Superior temporal gyrus (tissue), 1 donor: ENCODE data around the gene DDN.

Experiments used
- DNase-seq: peaks from one replicate; pipeline ENCODE4 v3.0.0-alpha.2; 2016; ENCODE audit errors: extremely low spot score

The DDN gene

DNA sequence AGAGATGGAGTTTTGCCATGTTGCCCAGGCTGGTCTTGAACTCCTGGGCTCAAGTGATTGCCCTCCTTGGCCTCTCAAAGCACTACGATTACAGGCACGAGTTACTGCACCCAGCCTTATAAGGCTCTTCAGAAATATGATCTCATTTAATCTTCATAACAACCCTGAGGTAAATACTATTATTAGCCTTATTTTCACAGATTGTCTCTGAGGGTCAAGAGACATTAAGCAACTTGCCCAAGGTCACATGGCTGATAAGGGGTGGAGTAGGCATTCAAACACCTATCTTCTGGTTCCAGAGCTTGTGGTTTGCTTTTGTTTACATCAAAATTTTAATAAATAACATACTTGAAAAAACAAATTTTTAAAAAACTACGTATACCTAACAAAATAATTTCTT lies 14.3 kb upstream of the DDN start:
- DNase-seq: no peak

DNA sequence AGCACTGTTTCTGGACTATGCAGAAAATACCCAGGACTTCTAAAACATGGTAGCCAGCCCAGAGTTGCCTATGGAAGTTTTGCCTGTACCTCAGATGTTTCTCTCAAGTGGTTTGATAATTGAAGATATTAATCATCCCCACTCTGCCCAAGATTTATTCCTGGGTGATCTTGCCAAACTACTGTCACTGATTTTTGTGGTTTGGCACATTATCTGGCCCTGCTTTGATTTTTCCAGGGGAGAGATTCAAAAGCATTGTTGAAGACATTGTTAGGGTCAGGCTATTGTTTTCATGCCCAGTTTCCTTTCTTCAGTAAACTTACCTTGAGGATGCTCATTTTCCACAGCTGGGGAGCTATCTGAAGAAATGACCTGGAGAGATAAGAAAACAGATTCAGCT lies 13.6 kb upstream of the DDN start:
- no peak for DNase-seq

DNA sequence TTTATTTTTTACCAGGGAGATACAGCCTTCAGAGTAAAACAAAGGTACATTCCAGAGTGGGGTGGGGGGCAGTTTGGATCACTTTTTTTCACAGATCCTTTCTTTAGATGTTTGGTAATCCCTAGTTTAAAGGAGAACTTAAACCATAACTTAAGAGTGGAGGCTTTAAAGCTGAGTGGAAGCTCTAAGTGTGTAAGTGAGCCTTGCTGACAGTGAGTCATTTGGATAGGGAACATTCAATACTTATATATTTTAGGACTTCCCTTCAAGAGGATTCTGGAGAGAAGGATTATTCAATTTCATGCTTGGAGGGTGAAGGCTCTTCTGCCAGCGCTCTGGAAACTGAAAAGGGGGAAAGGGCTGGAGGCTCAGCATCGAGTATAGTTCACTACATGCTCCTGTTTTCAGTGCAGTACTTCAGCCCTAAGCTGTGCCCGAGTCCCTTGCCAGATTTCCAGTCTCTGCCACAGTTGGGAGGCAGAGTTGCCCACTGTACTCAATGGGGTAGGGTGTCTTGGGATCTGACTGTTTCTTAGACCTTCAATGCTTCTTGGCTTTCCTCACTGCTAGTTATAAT lies 11.0 kb upstream of the DDN start:
- DNase-seq: no peak

DNA sequence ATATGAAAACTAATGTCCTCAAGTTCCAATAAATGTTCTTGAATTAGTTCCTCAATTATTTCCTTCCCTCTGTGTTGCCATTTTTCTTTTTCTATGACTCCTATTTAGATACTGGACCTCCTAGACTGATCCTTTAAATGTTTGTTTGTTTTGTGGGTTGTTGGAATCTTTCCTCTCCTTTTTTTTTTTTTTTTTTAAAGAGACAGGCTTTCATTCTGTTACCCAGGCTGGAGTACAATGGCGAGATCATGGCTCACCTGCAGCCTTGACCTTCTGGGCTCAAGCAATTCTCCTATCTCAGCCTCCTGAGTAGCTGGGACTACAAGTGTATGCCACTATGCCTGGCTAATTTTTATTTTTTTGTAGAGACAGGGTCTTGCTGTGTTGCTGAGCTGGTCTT lies 9.8 kb upstream of the DDN start:
- DNase-seq: no peak

DNA sequence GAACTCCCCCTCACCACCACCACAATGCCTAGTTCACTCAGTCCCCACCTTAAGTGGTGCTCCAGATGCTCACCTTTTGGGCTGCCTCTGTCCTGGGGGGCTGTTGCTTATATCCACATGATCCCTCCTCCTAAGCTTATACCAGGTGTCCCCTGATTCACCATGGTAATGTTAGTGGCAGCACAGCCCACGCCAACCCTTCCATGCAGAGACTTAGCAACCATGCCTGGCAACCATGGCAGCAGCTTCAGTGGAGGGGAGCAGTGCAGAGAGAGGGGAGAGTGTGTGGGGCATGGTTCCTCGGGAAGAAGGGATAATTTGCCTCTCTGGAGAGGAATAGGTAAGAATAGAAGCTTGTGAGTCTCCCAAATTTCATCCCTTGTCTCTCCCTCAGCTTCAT lies 1.2 kb upstream of the DDN start:
- peak; percentile 54 for DNase-seq

DNA sequence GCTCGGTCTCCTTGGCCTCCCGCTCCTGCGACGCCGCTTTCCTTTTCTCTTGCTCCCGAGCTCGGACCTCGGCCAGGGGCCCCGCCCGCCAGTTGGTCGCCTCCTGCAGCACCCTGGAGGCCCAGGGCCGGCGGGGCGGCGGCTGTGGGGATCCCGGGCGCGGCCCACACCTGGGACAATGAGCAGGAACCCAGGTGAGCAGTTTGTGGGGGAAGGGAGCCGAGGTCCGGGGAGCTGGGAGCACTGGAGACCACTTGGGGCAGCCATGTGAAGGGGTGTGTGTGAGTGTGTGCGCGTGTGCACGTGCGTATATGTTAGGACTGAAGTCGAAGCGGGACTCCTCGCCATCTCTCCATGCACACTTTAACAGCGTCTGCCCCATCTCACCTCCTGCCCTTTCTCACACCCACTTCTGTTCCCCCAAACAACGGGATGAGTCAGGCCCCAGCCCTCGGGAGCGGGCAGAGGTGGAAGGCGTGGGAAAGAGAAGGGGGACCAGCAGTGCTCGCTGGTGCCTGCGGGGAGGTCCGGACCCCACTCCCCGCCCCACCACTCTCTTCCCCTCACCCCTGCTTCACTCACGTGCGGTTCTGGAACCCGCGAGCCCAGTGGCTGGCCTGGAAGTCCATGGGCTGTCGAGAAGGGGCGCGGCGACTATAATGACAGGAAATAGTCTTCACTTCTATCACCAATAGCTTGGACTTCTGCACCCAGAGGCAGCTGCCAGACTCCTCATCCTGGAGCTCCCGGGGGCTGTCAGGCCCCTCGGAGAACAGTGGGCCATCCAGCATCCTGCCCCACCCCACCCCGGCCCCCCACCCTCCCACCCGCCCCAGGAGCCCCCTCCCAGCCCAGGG lies 450 bp downstream of the DDN start:
- DNase-seq: no peak

DNA sequence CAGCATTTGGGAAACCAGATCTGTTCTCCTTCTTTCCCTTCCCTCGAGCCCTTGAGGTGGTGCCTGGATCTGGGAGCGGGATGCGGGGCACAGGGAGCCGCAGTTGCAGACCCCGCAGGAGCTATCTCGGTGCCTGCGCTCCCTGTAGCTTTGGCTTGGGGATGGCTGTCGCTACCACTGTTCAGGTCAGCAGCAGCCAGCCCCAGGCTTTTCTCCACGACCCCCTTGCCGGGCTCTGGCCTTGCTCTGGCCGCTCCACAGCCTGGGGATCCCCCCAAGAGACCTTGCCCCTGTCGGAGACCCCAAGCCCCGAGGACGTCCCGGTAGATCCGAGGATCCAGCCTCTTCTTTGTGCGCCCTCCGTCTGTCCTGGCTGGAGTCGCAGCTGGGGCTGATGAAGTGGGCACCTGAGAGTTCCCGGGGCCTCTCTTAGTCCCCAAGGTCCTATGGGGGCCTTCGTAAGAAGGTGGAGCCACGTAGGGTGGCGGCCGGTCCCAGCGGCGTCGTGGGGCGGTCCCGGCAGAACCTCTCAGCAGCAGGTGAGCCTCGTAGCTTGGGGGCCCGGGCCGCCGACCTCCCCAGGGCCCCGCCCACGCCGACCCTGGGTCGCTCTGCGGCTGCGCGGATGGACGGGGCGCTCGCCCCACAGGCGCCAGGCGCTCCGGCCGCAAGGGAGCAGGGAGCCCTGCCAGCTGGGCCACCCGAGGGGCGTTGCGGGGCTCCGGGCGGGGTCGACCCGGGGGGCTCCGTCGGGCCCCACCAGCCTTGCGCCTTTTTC lies 1.3 kb downstream of the DDN start:
- no peak for DNase-seq

DNA sequence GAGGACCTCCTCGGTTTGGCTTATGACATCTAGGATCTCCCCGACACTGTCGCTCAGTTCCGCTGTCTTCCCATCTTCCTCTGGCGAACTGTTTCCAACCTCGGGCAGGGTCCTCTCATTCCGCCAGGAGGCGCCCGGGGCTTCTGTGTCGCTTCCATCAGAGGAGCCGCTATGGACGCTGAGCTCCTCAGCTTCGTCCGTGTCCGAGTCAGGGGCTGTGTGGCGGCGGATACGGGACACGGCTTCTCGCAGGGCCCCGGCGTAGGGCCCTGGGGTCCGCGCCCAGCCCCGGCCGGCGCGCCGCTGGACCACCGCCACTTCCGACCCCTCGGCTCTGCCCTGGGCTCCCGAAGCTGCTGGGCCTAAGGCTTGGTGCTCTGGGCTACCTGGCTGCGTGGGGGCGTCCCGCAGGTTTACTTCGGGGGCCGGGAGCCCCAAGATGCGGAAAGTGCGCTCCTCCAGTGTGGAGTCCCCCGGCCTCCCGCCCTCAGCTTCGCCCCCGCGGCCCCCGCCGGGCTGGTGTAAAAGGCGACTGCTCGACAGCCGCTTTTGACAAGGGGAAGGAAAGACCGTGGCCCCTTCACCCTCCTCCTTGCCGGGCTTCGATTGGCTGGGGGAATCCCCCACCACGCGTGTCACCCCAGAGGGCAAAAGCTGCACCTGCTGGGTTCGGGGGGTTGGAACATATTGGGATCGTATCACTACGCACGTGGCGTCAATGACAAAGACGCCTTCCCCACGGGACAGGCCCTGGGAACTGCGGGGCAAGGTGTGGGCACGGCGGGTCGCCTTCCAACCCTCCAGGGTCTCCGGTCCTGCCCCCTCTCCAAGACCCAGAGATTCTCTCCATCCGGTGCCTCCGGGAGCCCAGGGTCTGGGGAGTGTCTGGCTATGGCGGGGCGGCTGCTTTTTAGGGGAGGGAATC lies 2.1 kb downstream of the DDN start:
- DNase-seq: peak; percentile 84

DNA sequence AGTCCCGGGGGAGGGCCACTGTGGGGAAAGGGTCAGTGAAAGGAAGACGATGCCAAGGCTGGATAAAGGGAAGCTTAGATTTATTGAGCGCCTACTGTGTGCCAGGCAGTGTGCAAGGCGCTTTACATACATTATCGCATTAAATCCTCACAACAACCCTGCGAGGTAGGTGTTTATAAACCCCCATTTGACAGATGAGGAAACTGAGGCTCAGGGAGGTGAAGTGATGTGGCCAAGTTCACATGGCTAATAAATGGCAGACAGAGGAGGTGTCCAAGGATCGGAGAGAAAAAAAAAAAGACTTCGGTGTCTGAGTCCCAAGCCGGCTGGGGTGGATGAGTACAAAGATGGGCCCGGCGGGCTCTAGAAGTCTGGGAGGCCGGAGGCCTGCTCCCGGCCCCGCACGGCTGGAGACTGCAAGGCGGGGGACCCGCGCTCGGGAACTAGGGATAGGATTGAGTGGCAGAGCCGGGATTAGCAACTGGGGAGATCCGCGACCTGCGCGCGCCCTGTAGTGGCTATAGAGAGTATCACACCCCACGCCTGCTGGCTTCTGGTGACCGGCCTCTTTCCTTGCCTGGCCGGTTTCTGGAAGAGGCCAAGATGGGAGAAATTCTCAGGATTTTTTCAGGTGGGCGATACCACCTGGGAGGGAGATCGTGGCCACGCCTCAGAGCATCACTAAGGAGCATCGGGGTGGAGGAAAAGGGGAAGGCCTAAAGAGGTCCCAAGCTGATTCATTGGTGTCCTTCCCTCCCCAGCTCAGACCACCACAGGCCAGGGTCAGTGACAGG lies 3.9 kb downstream of the DDN start:
- peak; percentile 83 for DNase-seq

DNA sequence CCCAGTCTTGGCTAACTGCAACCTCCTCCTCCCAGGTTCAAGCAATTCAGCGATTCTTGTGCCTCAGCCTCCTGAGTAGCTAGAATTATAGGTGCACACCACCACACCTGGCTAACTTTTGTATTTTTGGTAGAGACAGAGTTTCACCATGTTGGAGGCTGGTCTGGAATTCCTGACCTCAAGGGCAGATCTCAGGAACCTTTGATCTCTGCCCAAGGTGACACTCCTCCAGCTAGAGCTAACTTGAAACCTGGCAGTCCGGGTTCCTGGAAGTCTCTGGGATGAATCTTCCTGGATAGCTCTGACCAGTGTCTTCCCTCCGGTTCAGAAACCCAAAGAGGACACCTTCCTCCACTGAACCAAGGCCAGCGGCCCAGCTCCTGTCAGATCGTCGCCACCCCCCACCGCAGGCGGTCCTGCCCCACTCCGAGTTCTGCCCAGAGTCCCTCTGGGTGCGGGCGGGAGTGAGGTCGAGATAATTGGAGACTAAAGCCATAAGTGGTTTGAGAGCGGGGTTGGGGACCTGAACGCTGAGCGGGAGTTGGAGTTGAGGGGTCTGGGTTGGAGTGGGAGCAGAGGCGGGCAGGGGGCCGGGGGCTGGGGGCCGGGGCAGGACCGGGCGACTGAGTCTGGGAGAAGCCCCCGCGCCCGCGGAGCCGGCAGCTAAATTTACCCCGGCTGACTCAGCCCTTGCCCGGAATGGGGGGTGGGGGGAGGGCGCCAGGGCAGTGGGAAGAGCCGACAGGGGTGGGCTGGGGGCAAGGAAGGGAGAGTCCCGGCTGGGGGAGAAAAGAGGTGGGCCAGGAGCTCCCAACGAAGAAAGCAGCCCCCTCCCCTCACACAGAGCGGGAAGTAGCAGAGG lies 4.7 kb downstream of the DDN start:
- DNase-seq: no peak

DNA sequence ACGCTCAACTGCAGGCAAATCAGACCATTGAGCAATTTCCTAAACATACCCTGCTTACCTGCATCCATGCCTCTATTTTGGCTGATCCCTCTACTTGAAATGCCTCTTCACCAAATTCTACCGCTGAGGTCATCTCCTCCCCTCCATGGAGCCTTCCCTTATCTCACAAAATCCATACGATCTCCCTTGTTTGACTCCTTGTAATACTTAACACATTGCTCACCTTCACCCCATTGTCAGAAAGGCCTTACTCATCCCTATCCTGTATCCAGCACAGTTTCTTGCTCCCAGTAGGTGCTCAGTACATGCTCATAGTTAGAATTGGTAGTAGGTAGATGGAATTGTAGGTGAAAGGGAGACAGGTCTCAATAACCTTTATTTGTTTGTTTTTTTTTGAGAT lies 5.4 kb downstream of the DDN start:
- no peak for DNase-seq

DNA sequence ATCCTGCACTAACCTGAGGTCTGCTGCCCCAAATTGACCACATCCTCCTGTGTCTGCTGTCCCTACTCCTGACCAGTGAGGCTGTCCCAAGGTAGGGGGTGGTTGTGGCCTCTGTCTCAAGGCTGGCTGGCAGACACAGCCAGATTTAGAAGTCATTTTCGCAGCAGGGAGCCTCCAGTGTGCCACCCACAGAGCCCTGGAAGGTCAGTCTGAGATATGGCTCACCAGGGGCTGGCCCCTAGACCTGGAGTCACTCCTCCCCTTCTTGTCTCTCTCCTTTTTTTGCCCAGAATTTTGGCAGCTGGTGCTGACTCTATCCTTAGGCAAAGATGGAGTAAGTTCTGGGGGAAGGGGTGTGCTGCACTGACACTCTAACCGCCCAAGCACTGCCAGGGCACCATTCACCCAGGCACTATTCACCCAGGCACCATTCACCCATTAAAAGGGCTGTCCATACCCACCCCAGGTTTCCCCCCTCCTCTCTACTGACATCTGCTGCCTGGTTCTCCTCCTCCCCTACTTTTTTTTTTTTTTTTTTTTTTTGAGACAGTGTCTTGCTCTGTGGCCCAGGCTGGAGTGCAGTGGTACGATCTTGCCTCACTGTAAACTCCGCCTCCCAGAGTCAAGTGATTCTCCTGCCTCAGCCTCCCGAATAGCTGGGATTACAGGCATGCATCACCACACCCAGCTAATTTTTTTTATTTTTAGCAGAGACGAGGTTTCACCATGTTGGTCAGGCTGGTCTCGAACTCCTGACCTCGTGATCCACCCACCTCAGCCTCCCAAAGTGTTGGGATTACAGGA lies 7.7 kb downstream of the DDN start:
- DNase-seq: no peak

DNA sequence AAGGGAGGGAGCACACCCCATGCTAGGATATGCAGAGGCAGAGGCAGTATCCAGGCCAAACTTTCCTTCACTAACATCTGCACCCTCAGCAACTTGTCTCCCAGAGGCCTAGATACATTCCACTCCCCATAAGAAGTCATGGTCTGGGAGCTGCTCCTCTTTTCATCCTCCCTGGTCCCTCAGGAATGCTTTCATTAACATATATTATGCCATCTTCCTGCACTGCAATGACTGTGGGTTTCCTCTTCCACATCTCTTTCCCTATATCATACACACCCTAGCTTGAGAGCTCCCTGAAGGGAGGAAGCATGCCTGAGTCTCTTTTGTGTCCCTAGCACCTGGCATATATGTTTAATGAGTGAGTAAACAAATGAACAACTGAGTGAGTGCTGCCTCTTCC lies 8.6 kb downstream of the DDN start:
- no peak for DNase-seq

DNA sequence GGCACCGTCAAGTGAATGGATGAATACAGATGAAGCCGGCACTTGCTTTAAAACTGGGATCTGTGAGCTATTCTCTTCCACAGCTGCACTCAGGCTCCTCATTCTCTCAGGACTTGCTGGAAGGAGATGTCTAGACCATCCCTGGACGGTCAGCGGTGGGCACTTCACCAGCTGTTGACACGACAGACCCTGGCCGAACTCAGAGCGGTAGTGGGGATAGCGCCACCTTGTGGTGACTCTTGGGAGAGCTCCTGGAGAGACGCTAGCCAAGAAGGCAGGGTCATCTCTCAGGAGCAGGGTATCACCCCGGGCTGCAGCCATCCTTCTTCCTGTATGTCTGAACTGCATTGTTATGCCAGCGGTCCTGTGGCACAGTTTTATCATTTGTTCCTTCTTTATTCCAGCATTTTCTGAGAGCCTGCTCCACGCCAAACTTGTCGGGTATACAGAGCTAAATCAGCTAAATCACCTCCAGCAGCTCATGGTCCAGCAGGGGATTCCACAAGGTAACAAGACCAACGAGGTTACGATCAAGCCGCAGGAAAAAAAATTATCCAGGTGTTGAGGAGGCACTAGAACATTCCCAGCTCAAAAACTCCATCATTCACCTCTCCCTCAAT lies 11.0 kb downstream of the DDN start:
- DNase-seq: peak; percentile 79

DNA sequence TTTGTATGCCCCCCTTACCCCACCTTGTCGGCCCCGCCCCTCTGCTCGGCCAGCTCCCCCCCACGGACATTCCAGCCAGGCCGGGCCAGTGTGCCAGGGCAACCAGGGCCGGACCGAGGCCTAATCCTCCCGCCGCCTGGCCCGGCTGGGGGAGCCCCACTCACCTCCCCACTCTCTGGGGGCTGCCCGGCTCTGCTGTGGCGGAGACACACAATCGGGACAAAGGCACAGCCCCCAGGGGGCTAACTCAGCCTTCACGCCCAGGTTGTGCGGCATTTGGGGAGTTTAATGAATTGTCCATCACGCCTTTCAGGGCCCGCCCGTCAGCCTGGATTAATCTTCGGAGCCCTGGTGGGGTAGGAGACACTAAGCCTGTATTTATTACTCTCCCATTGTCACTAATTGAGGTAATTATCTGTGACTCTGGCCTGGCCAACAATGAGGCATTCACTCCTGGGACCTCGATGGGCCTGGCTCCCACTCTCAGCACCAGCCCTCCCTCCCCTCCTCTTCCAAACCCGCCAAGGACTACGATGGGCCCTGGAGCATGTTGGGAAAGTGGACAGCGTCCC lies 12.4 kb downstream of the DDN start:
- DNase-seq: no peak

DNA sequence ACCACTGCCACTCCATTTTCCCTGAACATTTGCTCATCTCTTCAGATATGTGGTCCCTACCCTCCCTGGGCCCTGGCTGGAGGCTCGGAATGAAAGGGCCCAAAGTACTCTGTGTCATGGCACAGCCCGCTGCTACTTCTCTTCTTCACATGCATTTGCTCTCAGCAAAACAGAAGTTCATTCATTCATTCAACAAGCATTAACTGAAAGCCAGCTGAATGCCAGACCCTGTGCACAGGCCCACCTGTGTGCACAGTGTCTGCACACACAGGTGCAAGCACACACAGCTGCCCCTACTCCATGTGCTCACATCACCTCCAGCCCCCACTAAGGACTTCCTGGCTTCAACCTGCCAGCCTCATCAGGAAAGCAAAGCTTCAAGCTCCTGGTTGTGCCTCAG lies 13.3 kb downstream of the DDN start:
- DNase-seq: no peak

DNA sequence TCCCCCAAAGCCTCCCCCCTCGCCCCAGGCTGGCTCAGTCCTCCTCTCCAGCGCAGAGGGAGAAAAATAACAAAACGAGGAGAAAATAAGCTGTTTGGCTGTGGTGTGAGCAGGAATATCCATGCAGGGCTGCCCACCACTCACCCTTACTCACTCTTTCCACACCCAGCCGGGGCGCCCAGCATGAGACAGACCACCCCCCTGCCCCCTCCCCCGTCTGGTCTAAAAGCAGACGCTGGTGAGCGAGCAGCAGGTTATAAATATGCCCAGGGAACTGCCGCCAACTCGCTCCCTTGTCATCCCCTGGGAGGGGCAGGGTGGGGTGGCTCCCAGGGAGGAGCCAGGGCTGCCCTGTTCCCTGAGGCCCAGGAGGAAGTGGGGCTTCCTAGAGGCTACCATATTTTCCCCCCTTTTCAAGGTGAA lies 13.7 kb downstream of the DDN start:
- no peak for DNase-seq

DNA sequence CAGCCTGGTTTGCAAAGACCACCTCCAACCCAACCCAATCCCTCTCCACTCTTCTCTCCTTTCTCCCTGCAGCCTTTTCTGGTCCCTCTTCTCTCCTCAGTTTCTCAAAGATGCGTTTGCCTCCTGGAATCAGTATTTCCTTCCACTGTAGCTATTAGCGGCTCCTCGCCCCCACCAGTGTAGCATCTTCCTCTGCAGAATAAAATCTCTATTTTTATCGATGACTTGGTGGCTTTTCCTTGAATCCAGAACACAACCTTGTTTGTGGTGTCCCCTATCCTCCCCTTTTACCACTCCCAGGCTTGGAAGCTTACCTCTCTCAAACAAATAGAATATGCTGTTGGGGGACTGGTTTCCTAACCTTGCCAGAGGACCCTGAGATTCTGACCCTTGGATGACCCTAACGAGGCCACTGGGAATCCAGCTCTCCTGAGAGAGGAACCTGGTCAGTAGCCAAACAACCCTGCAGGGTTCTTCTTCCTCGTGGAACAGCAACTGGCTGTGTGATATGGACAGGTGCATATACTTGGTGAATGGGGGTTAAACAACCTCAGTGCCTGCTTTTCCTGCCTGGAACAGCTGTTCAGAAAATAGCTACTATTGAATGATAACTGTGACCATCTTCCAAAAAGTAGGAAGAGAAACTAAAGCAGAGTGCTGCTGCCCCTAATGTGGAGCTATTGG lies 16.6 kb downstream of the DDN start:
- DNase-seq: no peak
